Esophagus squamous epithelium (tissue), 4 donors: ENCODE measurements around the gene RBM10.

Experiments
- CTCF ChIP-seq, 6 experiments: fragments of 450-650 bp in 4 of 6; fragments of 200-600 bp in 2 of 6; sonication (generic) in 2 of 6; IDR thresholded peaks; one replicate each; pipeline ENCODE4 v1.5.1; 2016 to 2019; ENCODE audit warnings: antibody characterized with exemption in 6 of 6, mild to moderate bottlenecking in 4 of 6, moderate library complexity in 4 of 6
- POLR2A ChIP-seq, 4 donors: fragments of 450-650 bp; IDR thresholded peaks; one replicate each; pipeline ENCODE4 v1.6.1; 2017; ENCODE audit warnings: antibody characterized with exemption in 4 of 4, mild to moderate bottlenecking in 4 of 4, moderate library complexity in 3 of 4

GRCh38 chrX:47168495-47169073, 23.6 kb downstream of the RBM10 start:
- TF ChIP-seq POLR2A (IDR thresholded peaks at IDR 0.05) (no peak), CTCF (IDR thresholded peaks at IDR 0.05) (no peak)
